Activated T-helper 2 cell treated with anti-CD3 and anti-CD28 coated beads, Interferon-gamma antibody, Interleukin-2, Interleukin-4, amounts not matched to agents 10 μg/mL and 5 μg/mL and 100 μg/mL, durations not matched to agents 14 hours and 24 hours and 36 hours (primary cell): ENCODE data around the gene GAS2L2. TPM values are rescaled to one million over a fixed set of nuclear protein-coding genes. Genes with fewer than 3 reads are reported as not detected.

Source experiments
- DNase-seq: peaks from one replicate; pipeline ENCODE4 v3.0.0; 2021; ENCODE audit warnings: low spot score
- H3K27ac Mint-ChIP-seq: one replicate; pipeline ENCODE4 v1.8.0; 2021; ENCODE audit warnings: mixed read lengths
- H3K27me3 Mint-ChIP-seq: one replicate; pipeline ENCODE4 v1.8.0; 2021; ENCODE audit warnings: low read depth, mixed read lengths
- H3K36me3 Mint-ChIP-seq: one replicate; pipeline ENCODE4 v1.8.0; 2021; ENCODE audit warnings: low read depth, mixed read lengths
- H3K4me1 Mint-ChIP-seq: one replicate; pipeline ENCODE4 v1.8.0; 2021; ENCODE audit warnings: low read depth, mixed read lengths
- H3K4me3 Mint-ChIP-seq: one replicate; pipeline ENCODE4 v1.8.0; 2021; ENCODE audit warnings: low read depth, mild to moderate bottlenecking, moderate library complexity, mixed read lengths
- H3K9me3 Mint-ChIP-seq: one replicate; pipeline ENCODE4 v1.8.0; 2021; ENCODE audit warnings: mixed read lengths
- intact Hi-C: fragments of 100-400 bp; cut with micrococcal nuclease; formaldehyde crosslinking; loops from one replicate; pipeline ENCODE4 v1.15.1; 2023
- total RNA-seq: library from RNA; stranded (reverse); gene quantifications from 2 replicates; pipeline ENCODE4 v1.2.3, GENCODE V29; 2022

The GAS2L2 gene
- total RNA-seq, 1 donor from 2014 or later, result not detected

DNA sequence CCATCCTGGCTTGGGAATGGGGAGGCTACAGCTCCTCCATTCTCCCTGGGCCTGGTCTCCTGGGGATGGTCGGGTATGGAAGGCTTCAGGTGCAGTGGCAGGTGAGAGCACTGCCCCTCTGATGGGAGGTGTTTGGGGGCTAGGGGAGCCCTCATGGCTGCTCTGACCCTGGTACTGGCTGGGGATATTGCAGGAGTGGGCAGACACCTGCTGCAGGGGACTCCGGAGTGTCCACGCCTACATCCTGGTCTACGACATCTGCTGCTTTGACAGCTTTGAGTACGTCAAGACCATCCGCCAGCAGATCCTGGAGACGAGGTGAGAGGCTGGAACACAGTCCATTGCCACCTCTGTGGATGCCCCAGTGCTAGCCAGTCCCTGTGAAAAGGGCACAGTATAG, 12.8 kb downstream of the GAS2L2 start:
- Mint-ChIP-seq H3K9me3 (no peaks in the 10 kb centered on the region), H3K27ac (no peak overlapping the region), H3K36me3 (no peaks in the 10 kb centered on the region), H3K4me3 (no peak overlapping the region), H3K4me1 (peaks cover 2% of the 10 kb centered on the region), H3K27me3 (peaks cover 34% of the 10 kb centered on the region)
- DNase-seq, result no peak
- intact Hi-C loops, result loop anchor here (10.0 kb wide), 1 partner anchor 575 kb away; no protein-coding TSS in a partner anchor

DNA sequence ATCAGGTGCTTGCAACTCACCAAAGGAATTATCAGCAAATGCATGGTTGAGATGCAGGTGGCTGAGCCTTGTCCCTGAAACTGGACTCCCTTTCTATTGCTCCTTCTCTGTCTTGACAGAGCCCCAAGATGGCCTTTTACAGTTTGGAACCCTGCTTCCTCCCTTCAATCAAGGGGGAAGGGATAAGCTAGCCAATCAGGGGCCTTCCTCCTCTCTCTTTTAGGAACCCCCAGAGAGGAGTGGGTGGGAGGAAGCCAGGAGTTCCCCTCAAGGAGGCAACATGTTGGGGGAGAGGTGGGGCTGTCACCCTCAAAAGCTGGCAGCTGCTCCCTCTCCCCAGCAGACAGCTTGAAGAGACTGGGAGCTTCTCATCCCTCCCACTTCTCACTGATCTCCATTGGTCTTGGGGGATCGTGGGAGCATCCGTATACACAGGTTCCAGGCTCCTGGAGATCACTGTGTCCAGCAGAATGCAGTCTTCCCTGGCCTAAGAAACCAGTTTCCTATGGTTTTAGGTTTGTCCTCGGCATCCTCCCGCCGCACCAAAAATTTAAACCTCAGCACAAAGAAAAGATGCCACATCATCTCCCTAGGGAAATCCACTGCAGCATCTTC, 14.4 kb downstream of the GAS2L2 start:
- no peak for DNase-seq

DNA sequence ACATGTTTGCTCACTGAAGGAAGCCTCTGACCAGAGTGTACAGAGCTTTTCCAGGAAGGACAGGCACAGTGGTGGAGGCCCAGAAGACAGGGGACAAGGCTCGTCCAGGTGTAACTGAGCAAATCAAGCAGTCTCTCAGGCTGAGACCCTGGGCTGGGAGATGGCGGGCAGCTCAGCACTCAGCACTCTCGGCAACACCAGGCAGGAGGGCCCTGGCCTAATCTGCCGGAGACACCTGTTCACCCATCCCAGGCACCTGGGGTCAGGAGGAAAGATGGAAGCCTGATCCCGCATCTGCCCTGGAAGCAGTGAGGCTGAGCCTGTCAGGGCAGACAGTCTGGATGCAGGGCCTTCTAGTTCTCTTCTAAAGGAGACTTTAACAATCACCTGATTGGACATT, 16.8 kb downstream of the GAS2L2 start:
- no peak overlapping the region for H3K4me3 Mint-ChIP-seq
- no peaks in the 10 kb centered on the region for H3K9me3 Mint-ChIP-seq
- no peak for DNase-seq
- H3K27ac Mint-ChIP-seq, result no peak overlapping the region
- intact Hi-C loops, result no loop called here
- no peaks in the 10 kb centered on the region for H3K36me3 Mint-ChIP-seq
- no peaks in the 10 kb centered on the region for H3K4me1 Mint-ChIP-seq
- peaks cover 30% of the 10 kb centered on the region for H3K27me3 Mint-ChIP-seq

More for the DNA sequence above, 14.4 kb downstream of the GAS2L2 start:
- Mint-ChIP-seq H3K27me3 (peaks cover 31% of the 10 kb centered on the region), H3K36me3 (no peaks in the 10 kb centered on the region), H3K27ac (no peak overlapping the region), H3K4me1 (peaks cover 2% of the 10 kb centered on the region), H3K9me3 (no peaks in the 10 kb centered on the region), H3K4me3 (no peak overlapping the region)
- intact Hi-C loops, result no loop called here

DNA sequence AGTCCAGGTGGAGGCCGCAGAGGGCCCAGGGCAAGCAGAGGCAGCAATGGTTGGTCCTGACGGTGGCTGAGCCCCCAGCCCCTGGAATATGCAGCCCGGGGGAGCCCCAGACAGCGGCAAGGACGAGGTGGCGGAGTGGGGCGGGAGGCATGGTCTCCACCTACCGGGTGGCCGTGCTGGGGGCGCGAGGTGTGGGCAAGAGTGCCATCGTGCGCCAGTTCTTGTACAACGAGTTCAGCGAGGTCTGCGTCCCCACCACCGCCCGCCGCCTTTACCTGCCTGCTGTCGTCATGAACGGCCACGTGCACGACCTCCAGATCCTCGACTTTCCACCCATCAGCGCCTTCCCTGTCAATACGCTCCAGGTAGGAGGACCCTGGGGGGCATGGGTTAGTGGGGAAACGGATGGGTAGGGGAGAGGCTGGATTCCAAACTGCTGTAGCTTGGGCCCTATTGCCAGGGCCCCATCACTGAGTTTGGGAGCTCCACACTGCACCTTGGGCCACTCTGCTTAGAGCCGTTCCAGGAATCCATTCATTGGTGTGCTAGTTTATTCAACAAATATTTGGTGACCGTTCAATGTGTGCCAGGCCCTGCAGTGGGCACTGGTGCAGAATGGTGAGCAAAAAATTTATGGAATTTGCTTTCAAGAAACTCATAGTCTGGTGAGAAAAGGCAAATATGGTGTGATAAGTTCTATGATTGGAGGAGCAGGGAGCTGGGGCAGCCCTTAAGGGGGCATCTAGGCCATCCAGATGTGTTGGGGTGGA, 17.8 kb downstream of the GAS2L2 start:
- Mint-ChIP-seq H3K4me3 (no peak overlapping the region), H3K27ac (no peak overlapping the region), H3K36me3 (peaks cover 8% of the 10 kb centered on the region), H3K27me3 (peaks cover 34% of the 10 kb centered on the region), H3K9me3 (no peaks in the 10 kb centered on the region), H3K4me1 (peaks cover 9% of the 10 kb centered on the region)
- intact Hi-C loops, result no loop called here
- DNase-seq, result no peak

DNA sequence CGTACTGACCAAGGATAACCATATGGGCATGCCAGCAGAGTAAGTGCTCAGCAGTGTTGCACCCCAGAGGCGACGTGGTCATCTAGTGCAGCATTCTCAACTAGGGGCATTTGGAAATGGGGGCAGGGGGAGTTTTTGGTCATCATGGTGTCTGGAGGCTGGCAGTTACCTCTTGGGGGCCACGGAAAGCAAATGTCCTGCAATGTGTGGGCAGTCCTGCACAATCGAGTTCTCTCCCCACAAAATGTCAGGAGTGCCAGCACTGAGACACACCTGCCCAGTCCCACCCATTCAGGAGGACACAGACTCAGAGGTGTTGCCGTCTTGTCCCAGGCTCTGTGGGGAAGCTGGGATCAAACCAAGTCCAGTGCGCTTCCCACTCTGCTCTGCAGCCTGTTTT, 18.6 kb downstream of the GAS2L2 start:
- intact Hi-C loops, result no loop called here

DNA sequence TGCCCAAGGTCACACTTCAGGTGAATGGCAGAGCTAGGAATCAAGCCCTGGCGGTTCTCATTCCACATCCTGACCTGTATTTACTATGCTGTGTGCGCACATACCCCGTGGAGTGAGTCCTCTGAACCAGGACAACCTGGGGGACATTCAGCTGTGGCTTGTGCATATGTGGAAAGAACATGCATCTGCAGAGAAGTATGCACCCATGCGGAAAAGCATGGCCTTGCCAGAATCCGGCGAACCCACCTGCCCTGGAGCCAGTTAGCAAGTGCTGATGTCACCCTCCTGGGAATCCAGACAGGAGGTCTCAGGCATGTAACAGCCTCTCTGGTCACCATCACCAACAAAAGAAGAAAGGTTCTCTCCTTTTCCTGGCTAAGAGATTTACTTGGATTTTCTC, 19.7 kb downstream of the GAS2L2 start:
- H3K4me3 Mint-ChIP-seq, result no peak overlapping the region
- no peaks in the 10 kb centered on the region for H3K9me3 Mint-ChIP-seq
- peaks cover 23% of the 10 kb centered on the region for H3K27me3 Mint-ChIP-seq
- peaks cover 9% of the 10 kb centered on the region for H3K4me1 Mint-ChIP-seq
- intact Hi-C loops, result no loop called here
- peaks cover 8% of the 10 kb centered on the region for H3K36me3 Mint-ChIP-seq
- no peak overlapping the region for H3K27ac Mint-ChIP-seq
- DNase-seq, result no peak

More for the DNA sequence above, 18.6 kb downstream of the GAS2L2 start:
- H3K27me3 Mint-ChIP-seq, result peaks cover 26% of the 10 kb centered on the region
- no peak overlapping the region for H3K4me3 Mint-ChIP-seq
- no peak for DNase-seq
- H3K4me1 Mint-ChIP-seq, result peaks cover 9% of the 10 kb centered on the region
- no peak overlapping the region for H3K27ac Mint-ChIP-seq
- peaks cover 8% of the 10 kb centered on the region for H3K36me3 Mint-ChIP-seq
- no peaks in the 10 kb centered on the region for H3K9me3 Mint-ChIP-seq

DNA sequence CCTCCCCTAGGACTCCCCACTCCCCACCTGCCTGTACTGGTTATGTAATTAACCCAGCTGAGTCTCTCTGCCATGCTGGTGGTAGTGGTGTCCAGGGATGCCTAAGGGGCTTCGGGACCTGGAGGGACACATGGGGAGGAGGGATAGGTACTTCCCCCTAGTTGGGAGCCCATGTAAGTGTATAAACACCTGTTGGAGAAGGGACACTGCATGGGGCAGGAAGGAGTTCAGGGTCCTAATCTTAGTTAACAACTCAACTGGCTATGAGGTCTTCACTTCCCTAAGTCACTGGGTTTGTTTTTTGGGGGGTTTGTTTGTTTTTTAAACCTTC, 20.3 kb downstream of the GAS2L2 start:
- DNase-seq, result no peak
- Mint-ChIP-seq H3K4me1 (peaks cover 9% of the 10 kb centered on the region), H3K4me3 (peak overlapping the region; percentile 52)

DNA sequence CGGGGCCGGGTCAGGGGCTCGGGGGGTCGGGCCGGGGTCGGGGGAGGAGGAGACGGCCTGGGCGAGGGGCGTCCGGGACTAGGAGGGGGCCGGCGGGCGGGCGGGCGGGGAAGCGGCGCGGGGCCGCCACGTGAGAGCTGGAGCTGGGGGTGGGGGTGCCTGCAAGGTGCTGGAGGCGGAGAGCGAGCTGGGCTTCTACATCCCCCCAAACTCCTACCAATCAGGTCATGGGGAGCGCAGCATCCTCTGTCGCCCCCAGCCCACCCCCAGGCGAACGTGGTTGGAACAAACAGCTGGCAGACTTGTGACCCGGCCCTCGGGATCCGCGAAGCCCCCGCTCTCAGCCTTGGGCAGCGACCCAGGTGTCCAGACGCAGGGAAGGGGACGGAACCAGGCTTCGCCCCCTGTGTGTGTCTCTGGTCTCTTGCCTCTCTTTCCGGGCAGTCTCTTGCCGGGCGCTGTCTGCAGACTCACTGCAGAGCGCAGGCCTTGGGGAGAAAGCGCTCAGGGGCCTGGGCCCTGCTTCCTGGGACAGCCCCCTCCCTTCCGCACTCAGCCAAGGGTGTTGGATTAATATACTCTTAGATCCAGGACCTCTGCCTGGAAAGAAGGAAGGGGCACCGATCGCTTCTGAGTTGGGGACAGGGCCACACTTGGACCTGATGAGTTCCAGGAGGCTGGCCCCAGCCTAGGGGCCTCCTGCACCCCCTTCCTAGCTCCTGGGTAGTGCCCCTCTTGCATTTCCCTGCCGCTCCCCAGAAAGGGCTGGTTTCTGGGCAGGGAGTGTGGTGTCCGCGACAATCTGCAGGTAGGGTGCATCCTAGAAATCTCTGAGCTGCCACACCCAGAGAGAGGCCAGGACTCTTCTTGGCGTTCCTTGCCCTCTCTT, 20.9 kb downstream of the GAS2L2 start:
- H3K36me3 Mint-ChIP-seq, result peaks cover 8% of the 10 kb centered on the region
- H3K4me1 Mint-ChIP-seq, result peaks cover 9% of the 10 kb centered on the region
- no peak for DNase-seq
- H3K9me3 Mint-ChIP-seq, result no peaks in the 10 kb centered on the region
- intact Hi-C loops, result no loop called here
- no peak overlapping the region for H3K27ac Mint-ChIP-seq
- H3K4me3 Mint-ChIP-seq, result peak overlapping the region; percentile 52
- peaks cover 23% of the 10 kb centered on the region for H3K27me3 Mint-ChIP-seq

More for the DNA sequence above, 20.3 kb downstream of the GAS2L2 start:
- H3K27ac Mint-ChIP-seq, result no peak overlapping the region
- H3K27me3 Mint-ChIP-seq, result peaks cover 23% of the 10 kb centered on the region
- intact Hi-C loops, result no loop called here
- H3K9me3 Mint-ChIP-seq, result no peaks in the 10 kb centered on the region
- H3K36me3 Mint-ChIP-seq, result peaks cover 8% of the 10 kb centered on the region

DNA sequence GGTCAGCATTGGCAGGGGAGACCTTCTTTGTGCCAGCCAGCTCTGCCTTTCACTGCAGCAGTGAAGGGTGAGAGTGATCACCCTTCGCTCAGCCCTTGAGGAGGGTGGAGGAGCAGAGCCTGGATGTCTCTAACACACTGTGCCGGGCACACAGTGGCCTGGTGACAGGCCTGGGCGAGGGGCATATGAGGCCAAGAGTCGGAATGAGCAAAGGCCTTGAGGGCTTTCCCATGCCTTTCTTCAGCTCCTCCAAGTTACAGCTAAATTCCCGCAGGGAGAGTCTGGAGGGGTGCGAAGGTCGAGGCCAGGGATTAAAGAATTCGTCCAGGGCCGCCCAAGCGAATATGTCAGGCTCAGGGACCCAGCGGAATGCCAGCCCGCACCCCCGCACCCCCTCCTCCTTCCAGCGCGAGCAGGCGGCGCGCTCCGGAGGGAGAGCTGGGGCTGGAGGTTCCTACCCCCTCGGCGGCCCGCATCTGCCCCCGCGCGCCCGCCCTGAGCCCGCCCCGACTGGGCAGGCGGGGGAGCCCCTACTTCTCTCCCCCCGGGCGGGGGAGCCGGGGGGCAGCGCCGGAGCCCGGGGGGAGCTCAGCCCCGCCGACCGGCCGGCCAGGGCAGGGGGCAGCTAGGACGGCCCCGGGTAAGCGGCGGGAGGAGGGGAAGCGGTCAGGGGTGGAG, 21.7 kb downstream of the GAS2L2 start, which contains the start of gene RASL10B:
Gene RASL10B, plus strand, starts transcription at position 401 of the 678 bp plus-strand sequence. CDS start 3,546 bp downstream, outside the sequence.
- Mint-ChIP-seq H3K4me3 (peak within 1 kb of the TSS; percentile 67), H3K36me3 (peaks cover 8% of the 10 kb centered on the region), H3K27ac (no peak within 1 kb of the TSS), H3K9me3 (no peaks in the 10 kb centered on the region), H3K4me1 (peaks cover 9% of the 10 kb centered on the region), H3K27me3 (peaks cover 23% of the 10 kb centered on the region)
- peak; percentile 27 for DNase-seq
- intact Hi-C loops, result no loop called here

DNA sequence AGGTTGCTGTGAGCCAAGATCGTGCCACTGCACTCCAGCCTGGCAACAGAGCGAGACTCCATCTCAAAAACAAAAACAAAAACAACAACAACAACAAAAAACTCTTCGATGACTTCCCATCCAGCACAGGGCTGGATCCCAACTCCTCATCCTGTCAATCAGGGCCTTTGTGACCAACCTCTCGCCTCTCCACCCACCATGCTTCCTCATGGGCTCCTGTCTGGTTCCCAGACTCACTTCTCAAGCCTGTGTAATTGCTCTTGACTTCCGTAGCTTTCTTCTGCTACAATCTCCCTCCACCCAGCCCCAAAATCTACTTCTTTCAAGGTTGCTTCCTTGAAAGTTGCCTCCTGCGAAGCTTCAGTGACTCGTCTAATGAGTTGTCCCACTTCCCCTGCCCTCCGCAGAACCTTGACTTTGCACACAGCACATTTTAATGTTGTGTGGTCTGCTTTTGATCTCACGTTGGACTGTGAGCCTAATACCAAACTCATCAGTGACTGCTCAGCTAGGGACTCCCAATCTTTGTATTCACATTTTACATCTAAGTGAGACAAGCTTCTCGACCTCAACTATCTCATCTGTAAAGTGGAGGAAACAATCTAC, 22.5 kb downstream of the GAS2L2 start:
- intact Hi-C loops, result no loop called here
- peaks cover 14% of the 10 kb centered on the region for H3K36me3 Mint-ChIP-seq
- no peak overlapping the region for H3K27ac Mint-ChIP-seq

DNA sequence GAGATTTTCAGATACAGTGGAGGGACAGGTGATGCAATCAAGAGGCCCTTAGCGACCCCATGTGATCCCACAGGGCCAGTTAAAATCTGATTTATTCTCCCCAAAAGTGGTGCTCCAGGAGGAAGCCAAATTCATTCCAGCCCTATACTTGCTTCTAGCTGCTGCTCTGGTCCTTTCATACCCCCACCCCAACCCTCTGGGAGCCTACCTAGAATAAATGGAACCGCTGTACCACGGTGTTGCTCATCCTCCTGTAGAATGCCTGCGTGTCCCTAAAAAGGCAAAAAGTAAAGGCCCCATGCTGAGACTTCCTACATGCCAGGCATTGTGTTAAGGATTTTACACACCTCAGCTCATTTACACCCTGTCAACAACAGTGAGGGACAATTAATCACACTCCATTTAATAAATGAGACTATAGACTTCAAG, 23.6 kb downstream of the GAS2L2 start:
- no peak for DNase-seq
- Mint-ChIP-seq H3K4me3 (no peak overlapping the region), H3K27me3 (peaks cover 23% of the 10 kb centered on the region), H3K9me3 (no peaks in the 10 kb centered on the region), H3K4me1 (peaks cover 9% of the 10 kb centered on the region), H3K27ac (no peak overlapping the region), H3K36me3 (peaks cover 24% of the 10 kb centered on the region)
- intact Hi-C loops, result no loop called here

More for the DNA sequence above, 22.5 kb downstream of the GAS2L2 start:
- peak overlapping the region; percentile 67 for H3K4me3 Mint-ChIP-seq
- no peaks in the 10 kb centered on the region for H3K9me3 Mint-ChIP-seq
- no peak for DNase-seq
- peaks cover 23% of the 10 kb centered on the region for H3K27me3 Mint-ChIP-seq
- H3K4me1 Mint-ChIP-seq, result peaks cover 9% of the 10 kb centered on the region

DNA sequence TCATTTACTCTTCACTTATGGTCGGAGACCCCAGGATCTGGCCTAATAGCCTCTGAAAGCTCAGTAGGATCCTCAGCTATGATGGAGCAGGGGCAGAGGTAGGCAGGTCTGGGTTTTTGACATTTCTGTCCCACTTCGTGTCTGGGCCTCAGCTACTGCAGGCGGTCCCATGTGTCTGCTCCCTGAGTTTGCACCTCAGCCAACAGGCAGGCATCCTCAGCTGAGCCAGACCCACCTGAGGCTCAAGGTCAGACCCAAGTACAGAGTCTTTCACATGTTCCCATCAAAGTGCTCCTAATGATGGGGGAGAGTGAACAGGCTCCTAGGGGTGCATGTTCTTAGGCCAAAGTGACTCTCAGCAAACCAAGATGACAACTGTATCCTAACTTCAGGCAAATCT, 24.5 kb downstream of the GAS2L2 start:
- H3K27me3 Mint-ChIP-seq, result peaks cover 23% of the 10 kb centered on the region
- DNase-seq, result no peak
- H3K4me3 Mint-ChIP-seq, result no peak overlapping the region
- peaks cover 33% of the 10 kb centered on the region for H3K36me3 Mint-ChIP-seq
- H3K9me3 Mint-ChIP-seq, result no peaks in the 10 kb centered on the region
- H3K27ac Mint-ChIP-seq, result no peak overlapping the region
- intact Hi-C loops, result no loop called here
- H3K4me1 Mint-ChIP-seq, result peaks cover 9% of the 10 kb centered on the region
